Measurements from ENCODE around the gene CPNE4.
"Not testable (repeated sequence)": the region's sequence is repeated elsewhere in the genome, so short reads cannot be mapped to it uniquely, and the experiment has no call there.

Gene CPNE4

GRCh38 chr3:132034486-132035464 is at the start of gene CPNE4:
Gene CPNE4, minus strand, starts transcription at chr3:132035014.
- peak; percentile 76 for DNase-seq

- DNase-seq: peak; percentile 11
Measured at GRCh38 chr3:132083583-132084279, 48.9 kb upstream of the CPNE4 start.

GRCh38 chr3:132083159-132083558 is 48.3 kb upstream of the CPNE4 start:
- no peak for DNase-seq

GRCh38 chr3:132079147-132079546 is 44.3 kb upstream of the CPNE4 start:
- no peak for DNase-seq

GRCh38 chr3:132073771-132074170 is 39.0 kb upstream of the CPNE4 start:
- DNase-seq: no peak

GRCh38 chr3:132071043-132071442 is 36.2 kb upstream of the CPNE4 start:
- no peak for DNase-seq

- no peak for DNase-seq
Measured at GRCh38 chr3:132064114-132064513, 29.3 kb upstream of the CPNE4 start.

GRCh38 chr3:132062535-132062934 is 27.7 kb upstream of the CPNE4 start:
- no peak for DNase-seq

- DNase-seq: no peak
Measured at GRCh38 chr3:132055872-132056271, 21.1 kb upstream of the CPNE4 start.

GRCh38 chr3:132047209-132047608 is 12.4 kb upstream of the CPNE4 start:
- no peak for DNase-seq

GRCh38 chr3:132044874-132045273 is 10.1 kb upstream of the CPNE4 start:
- DNase-seq: not testable (repeated sequence)

- DNase-seq: no peak
Measured at GRCh38 chr3:132042681-132043080, 7.9 kb upstream of the CPNE4 start.

- DNase-seq: peak; percentile 24
Measured at GRCh38 chr3:132038198-132038825, 3.5 kb upstream of the CPNE4 start.

GRCh38 chr3:132037581-132037980 is 2.8 kb upstream of the CPNE4 start:
- DNase-seq: no peak

- no peak for DNase-seq
Measured at GRCh38 chr3:132037056-132037455, 2.2 kb upstream of the CPNE4 start.

- no peak for DNase-seq
Measured at GRCh38 chr3:132034097-132034485, 723 bp downstream of the CPNE4 start.

GRCh38 chr3:132033471-132033870 is 1.3 kb downstream of the CPNE4 start:
- DNase-seq: no peak

GRCh38 chr3:132032959-132033358 is 1.9 kb downstream of the CPNE4 start:
- DNase-seq: no peak

- peak; percentile 78 for DNase-seq
Measured at GRCh38 chr3:132029182-132029902, 5.5 kb downstream of the CPNE4 start.

GRCh38 chr3:132022914-132023313 is 11.9 kb downstream of the CPNE4 start:
- no peak for DNase-seq

GRCh38 chr3:132020058-132020457 is 14.8 kb downstream of the CPNE4 start:
- no peak for DNase-seq

GRCh38 chr3:132017137-132017536 is 17.7 kb downstream of the CPNE4 start:
- no peak for DNase-seq

All from fibroblast of upper back skin (primary cell).